ENCODE measurements around the gene DNAJC12.

DNA sequence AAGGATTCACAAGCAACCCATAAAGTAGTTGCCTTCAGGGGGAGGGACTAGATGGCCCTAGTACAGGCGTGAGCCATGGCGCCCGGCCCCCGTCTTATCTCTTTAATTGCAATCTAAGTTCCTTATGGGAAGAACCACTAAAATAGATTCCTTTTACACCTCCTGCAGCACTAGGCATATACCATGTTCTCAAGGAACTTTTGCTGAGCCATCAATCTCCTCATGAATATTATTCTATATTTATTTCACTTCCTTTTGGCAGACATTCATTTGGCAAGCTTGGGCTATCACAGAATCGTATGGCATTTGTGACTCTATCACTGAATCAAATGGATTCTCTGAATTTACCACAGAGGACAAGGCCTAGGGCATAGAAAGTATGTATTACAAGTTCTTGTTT is 14.8 kb upstream of the DNAJC12 start:
- TF ChIP-seq, protein P1, sequence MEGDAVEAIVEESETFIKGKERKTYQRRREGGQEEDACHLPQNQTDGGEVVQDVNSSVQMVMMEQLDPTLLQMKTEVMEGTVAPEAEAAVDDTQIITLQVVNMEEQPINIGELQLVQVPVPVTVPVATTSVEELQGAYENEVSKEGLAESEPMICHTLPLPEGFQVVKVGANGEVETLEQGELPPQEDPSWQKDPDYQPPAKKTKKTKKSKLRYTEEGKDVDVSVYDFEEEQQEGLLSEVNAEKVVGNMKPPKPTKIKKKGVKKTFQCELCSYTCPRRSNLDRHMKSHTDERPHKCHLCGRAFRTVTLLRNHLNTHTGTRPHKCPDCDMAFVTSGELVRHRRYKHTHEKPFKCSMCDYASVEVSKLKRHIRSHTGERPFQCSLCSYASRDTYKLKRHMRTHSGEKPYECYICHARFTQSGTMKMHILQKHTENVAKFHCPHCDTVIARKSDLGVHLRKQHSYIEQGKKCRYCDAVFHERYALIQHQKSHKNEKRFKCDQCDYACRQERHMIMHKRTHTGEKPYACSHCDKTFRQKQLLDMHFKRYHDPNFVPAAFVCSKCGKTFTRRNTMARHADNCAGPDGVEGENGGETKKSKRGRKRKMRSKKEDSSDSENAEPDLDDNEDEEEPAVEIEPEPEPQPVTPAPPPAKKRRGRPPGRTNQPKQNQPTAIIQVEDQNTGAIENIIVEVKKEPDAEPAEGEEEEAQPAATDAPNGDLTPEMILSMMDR (conservative IDR thresholded peaks at IDR 0.05; ENCODE audit: low read length) = no peak
- TF ChIP-seq EZH2phosphoT487 (IDR thresholded peaks at IDR 0.05; ENCODE audit: borderline replicate concordance, low read depth, low read length) = no peak

Data from OCI-LY7 (cell line).